Dedifferentiated amniotic fluid mesenchymal stem cell (primary cell): ENCODE results near the gene OR10H1.
"Not testable (repeated sequence)": the region's sequence is repeated elsewhere in the genome, so short reads cannot be mapped to it uniquely, and the experiment has no call there.

Experiments used
- DNase-seq: peaks from one replicate; pipeline ENCODE4 v3.0.0-alpha.2; 2016; ENCODE audit errors: extremely low spot score

The OR10H1 gene

DNA sequence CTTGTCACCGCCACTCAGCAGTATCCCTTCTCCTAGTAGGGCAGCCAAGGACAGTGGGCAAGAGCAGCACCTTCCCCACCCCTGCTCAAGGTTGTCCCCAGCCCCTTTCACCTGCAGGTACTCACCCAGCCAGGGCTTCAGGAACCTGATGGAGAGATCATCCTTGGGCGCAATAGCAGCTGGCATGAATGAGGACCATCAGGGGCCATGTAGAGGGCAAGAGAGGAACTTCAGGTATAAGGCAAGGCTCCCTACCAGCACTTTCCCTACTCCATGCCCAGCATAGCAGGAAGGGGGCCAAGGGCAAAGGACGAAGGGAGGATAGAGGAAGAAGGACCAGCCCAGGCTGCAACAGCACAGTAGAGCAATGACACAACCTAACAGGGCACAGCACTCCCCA, 41.3 kb downstream of the OR10H1 start:
- not testable (repeated sequence) for DNase-seq

DNA sequence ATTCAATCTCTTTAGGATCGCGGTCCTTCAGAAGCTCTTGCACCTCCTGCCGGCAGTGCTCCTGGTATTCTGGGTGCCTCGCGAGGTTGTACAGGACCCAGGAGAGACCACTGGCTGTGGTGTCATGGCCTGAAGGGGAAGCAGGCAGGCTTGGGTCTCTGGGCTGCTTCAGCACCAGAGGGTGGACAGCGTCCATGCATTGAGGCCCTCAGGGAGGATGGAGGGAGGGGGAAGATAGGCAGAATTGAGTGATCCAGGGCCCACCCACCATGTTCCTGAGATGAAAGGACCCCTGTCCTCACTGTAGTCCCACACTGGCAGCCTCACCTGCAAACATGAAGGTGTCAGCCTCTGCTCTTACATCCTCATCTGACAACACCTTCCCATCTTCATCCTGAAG, 45.9 kb downstream of the OR10H1 start:
- DNase-seq = no peak

DNA sequence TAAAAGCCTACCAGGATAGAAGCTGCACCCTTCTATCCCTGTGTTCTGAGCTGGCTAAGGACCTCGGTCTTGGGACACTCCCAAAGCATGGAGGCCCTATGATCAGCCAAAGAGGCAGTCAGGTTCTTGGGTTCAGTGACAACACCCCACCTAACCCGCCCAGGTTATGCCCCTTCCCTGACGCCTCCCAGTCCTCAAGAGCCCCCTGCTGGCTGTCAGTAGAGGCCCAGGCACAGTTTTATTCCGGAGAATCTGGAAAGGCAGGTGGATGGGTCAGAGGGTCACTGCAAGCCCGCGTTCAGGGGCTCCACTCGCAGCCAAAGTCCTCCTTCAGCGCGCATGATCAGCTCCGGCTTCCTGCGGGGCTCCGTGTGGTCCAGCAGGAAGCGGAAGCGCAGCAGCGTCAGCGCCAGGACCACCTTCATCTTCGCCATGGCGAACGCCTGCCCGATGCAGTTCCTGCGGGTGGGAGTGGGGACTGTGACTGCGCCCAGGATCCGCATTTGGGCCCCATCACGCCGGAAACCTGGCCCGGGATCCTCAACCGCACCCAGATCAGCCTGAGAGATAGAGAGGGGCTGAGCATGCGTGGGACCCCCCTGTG, 55.4 kb downstream of the OR10H1 start:
- no peak for DNase-seq

DNA sequence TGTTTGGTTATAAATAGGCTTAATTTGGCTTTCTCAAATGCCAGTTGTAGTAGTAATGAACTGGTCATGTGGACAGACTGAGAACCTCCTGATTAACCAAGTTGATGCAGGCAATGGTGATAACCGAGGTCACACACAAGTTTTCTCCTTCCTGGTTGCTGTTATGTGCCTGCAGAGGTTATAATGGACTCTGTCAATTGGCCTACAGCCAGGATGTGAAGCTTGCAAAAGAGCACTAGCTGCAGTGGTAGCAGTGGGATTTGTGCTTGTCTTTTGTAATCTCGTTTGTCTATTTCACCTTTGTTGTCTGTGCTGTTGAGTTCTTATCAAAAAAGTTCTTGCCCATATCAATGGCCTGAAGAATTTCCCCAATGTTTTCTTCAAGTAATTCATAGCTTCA, 57.1 kb downstream of the OR10H1 start:
- DNase-seq = no peak
